Stimulated activated CD4-positive, alpha-beta T cell treated with anti-CD3 and anti-CD28 coated beads, Interleukin-12 subunit alpha, Interleukin-12 subunit beta, amount 100 ng/mL, for 24 hours (primary cell): ENCODE results near the gene DPYSL4.

Source experiments
- DNase-seq, 2 experiments: peaks; one replicate each; pipeline ENCODE4 v3.0.0-alpha.2; 2020; ENCODE audit warnings: low read depth in 2 of 2

DPYSL4 gene

DNA sequence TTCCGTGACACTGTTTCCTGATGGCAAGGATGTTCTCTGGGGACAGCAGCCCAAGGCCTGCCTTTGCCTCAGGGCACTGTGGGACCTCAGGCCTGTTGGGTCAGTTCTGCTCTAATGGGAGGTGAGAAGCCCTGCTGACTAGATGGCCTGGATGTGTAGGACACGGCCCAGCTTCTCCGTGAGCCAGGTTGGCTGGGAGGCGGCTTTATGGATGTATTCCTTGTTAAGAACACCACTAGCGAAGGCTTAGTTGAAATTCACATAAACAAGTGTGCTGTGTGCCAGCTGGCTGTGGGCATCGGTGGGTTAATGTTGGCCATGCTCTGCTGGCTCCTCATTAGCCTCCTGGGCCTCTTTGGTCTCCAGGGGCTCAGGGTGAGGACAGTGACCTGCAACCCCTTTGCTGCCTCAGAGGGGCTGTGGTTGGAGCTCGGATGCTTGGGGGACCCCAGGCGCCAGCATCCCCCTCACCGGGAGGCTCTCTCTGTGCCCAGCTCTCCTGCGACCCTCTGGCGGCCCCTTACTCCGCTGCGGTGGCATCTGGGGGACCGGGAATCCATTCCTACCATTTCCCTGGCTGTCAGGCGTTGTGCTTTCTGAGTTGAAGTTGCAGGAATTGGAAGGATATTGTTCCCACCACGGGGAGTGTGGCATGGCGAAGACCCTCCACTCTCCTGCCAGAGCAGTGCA, 22.8 kb upstream of the DPYSL4 start:
- DNase-seq = no peak

DNA sequence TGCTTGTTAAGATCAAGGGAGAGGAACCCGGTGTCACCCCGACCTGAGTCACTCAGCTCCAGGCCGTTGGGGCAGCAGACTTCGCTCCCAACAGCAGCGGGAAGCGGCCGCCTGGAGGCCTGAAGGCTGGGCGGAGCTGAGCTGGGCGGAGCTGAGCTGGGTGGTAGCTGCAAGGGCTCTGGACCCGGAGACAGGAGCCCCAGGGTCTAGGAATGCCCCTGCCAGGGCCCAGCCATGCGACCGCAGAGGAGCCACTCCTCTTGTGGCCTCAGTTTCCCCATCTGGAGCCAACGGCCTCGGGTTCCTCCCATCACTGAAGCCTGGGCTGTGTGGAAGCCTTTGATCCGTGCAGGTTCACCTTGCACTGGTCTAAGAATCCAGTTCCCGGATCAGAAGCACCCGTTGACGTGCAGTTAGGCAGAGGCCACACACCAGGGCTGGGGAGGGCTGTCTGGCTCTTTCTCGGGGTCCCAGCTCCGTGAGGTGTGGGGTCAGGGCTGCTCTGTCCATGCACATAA, 21.9 kb upstream of the DPYSL4 start:
- DNase-seq = no peak

DNA sequence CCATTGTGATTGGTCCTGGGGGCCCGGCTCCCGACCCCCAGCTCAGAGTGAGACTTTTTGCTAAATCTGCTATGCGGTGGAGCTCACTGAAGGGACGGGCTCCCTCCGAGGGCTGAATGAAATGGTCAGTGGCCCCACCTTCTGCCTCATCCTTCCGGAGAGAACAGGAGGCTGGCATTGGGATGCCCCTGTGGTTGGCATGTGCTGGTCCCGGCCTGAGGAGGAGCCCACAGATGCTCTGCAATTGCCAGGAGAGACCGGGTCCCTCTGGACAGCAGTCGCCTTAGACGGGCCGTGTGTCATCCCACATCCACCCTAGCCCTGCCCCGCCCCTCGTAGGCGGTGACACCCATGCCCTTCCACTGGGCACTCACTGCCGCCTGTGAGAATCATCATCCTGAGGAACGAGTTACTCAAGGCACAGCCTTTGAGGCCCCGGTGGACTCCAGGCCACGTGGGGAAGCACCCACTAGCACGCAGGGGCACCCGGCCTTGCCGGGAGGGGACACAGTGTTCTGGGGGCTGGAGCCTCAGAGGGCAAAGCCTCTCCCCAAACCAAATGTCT, 21.2 kb upstream of the DPYSL4 start:
- DNase-seq = no peak

DNA sequence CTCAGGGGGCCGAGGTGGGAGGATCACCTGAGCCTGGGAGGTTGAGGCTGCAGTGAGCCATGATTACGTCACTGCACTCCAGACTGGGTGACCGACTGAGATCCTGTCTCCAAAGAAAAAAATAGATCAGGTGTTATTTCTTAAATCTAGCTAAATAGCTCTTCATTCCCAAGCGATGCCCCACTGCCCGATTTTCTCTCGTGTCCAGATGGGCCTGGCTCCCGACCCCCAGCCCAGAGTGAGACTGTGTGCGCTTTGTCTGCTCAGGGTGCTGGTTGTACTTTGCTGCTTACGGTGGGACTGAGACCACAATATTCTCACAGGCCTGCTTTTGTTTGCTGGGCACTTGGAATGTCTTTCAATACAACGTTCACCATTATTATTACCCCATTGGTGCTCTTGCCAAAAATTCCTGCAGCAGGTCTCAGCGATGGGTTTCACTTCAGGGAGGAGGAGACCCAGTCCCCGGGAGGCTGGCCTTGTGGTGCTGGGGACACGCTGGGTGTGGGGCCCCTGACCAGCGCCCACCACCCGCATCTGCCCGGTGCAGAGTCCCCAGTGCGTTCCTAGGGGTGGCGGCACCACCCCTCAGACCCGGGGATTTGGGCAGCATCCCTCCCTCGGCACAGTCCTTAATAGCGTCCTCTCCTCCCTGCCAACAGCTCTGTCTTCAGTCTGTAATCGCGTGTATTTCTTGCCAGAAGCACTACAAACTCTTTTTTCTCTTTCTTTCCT, 20.4 kb upstream of the DPYSL4 start:
- DNase-seq = no peak

DNA sequence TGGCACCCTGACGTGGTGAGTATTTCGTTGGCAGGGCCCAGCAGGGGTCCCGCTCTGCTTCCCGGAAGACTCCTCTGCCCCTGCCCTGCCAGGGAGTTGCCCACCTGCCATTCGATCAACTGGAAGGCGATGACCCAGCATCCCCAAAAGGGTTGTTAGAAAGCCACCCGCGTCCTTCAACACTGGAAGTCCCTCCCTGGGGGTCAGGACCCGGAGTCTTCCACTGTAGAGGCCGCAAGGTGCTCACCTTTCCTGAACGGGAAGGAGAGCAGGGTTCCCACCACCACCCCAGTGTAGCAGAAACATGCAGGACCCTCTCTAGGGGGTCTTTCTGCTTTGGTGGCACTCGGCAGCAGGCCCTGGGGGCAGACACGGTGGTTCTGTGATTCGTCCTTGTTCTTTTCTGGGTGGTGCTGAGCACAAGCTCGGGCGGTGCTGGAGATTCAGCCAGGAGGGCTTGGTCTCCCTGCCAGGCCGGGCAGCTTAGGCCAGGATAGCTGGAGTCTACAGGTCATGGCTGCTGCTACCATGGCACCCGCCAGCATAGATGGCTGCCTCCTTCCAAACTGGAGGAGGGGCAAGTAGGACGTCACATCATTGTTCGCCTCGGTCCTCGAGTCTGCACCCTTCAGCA, 19.6 kb upstream of the DPYSL4 start:
- no peak for DNase-seq

DNA sequence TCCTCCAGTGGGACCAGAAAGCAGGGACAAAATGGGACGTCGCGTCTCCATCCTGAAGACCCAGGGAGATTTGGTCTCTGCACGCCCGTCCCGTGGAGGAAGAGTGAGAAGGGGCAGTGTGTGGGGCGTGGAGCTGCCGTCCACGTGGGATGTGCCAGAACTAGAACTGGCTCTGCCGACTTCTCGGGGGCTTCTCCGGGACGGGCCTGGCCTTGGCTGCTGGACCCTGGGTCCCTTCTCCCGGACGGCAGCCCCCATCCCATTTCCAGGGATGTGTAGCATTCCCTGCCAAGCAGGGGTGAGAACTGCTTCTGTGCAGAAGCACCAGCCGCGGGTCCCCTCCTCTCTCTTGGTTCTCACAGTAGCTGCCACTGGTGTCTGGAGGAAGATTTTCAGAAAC, 18.8 kb upstream of the DPYSL4 start:
- no peak for DNase-seq

DNA sequence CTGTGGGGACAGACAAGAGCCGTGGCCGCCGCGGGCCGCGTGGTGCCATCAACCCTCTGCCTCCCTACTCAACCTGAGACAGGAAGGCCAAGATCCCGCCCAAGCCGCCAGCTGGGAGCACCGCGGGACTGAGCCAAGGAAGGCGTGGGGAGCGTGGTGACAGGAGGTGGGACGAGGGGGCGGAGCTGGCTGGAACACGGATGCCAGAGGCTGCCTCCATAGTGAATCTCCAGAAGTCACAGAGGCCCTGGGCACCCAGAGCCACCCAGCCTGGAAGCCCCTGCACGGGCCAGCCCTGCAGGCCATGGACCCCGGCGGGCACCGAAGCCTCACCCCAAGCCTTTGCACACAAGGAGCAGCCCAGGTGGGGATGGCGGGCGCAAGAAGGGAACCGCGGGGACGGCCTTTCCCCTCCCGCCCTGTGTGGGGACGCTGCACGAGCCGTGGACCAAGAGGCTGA, 18.1 kb upstream of the DPYSL4 start:
- no peak for DNase-seq

DNA sequence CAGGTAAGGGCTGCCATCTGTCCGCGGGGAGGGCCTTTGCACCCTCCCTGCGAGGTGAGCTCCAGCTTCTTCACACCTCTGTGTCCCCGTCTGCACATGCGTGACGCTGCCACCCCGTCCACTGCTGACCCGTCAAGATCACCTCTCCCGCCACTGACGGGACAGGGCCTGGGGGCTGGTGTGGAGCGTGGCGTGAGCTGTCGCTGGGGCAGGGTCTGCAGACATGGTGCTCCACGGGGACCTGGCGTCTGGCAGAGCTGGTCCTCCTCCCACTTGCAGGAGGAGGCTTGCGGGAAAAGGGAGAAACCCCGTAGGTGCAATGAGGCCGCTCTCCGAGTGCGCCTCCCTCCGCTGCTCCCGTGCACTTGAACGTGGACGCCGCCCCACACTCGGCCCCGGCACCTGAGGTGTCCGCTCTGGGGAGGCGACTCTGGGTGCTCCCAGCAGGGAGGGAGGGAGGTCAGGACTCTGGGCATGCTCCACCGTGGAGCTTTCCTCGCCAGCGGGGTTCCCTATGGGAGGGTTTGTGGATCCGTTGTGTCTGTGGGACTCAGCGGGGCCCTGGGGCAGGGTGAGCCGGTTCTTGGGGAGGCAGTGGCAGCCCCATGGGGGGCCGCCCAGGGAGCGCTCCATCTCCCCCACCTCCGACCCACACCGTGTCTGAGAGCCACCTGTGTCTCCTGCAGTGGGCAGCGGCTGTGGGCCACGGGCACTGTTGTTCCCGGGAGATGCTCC, 17.6 kb upstream of the DPYSL4 start:
- no peak for DNase-seq

DNA sequence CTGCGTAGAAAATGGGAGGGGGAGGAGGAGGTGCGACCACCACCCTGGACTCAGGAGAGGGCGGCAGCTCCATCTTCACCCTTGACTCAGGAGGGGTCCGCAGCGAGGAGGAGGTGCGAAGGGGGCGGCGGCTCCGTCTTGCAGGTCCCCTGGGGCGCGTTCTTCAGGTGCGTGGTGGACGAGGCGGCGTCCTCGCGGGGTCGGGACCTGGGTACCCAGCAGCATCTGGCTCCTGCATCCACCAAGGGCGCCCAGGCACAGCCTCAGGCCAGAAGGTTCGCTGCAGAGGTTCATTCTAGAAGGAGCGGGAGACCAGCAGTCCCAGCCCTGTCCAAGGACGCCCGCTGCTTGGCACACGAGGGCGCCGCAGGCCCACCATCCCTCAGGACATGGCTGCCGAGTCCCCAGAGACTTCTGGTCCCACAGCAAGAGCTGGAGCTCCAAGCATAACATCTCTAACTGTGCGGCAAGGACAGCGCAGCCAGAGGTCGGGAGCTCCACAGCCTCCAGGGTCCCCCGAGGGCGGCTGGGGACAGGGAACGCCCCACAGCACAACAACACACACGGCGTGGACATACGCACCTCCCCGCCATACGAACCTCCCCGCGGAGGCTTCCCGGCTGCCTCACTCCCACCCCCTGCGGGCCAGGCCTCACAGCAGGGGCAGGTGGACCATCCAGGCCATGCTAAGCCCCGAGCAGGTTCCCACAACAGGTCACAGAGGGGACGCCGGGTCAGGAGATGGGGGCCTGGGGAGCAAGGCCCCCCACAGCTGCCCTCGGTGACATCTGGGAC, 16.8 kb upstream of the DPYSL4 start:
- DNase-seq = no peak

DNA sequence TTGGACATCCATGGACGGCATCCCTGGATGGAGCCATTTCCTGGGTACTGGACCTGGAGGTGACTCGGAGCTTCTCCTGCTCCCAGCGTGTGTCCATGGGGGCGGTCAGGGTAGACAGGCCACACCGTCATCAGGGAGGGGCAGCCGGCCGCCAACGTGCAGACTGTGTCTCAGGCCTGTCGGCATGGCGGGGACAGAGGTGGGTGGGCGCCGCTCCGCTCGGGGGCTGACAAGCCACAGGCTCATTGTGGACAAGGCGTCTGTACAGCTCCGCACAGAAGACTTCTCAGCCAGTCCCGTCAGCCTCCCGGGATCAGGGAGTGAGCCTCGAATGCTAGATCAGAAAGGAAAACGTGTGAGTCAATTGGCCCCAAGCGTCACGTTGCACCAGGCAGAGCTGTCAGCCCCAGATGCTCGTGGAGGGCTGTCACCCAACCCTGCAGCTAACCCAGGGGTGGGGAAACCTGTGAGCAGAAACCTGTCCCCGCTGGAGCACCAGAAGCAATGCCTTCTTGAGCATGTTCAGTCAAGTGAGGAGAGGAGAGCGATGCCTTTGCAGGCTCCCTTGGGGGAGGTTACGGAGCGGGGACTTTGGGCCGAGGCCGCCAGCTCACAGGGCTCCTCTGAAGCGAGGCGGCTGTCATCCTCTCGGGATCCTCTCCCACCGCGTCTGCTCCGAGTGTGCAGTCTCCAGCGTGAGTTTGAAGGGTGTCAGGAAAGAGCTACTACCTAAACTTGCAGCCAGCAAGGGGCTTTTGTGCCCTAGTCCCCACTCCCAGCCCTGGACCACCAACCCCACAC, 16.0 kb upstream of the DPYSL4 start:
- no peak for DNase-seq

DNA sequence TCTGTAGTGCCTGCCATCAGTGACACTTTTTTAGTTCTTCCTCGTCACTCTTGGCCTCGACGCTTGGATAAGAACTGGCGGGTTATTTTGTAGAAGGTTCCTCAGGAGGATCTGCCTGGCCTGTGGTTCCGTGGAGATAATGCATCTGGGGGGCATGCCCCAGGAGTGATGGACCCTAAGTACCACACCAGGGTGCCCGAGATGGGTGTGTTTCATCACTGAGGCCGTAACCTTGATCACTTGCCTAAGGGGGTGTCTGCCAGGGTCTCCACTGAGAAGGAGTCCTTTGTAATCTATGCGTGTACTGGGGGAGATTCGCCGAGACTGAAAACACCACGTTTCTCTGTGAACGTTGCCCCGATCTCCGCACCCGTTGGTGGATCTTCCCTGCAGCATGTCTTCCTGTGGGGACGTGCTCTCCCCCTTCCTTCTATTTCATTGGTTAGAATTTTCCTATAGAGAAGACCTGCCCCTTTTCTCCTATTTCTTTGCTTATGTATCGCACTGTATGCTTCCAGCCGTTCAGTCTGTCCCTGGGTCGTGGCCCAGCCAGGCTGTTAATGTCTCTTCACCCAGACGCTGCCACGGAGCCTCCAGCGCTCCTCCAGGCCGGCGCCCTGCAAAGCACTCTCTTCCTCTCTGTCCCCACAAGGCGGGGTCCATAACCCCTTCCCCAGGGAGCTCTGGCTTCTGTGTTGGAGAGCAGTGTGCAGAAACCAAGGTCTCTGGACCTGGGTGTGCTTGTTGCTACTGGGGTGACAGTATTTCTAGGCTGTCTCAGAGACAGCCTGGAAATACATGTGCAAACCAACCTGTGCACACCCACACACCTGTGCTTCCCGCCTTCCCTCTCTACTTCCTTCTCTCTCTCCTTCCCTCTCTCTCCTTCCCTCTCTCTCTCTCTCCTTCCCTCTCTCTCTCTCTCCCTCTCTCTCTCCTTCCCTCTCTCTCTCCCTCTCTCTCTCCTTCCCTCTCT, 14.4 kb upstream of the DPYSL4 start:
- DNase-seq = no peak

DNA sequence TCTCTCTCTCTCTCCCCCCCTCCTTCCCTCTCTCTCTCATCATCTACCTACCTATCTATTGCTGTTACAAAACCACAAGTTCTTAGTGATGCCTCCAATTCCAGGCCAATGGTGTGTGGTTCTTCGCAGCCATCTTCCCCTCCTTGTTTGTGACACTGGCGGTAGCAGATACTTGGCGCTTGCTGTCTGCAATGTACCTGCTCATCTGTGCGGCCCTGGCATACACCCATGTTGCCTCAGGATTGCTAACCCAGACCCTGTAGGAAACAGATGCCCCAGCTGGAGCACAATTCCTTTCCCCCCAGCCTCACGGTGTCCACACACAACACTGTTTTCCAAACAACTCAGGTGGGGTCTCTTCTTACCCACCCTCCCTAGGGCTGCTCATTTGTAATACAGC, 13.6 kb upstream of the DPYSL4 start:
- DNase-seq = no peak

DNA sequence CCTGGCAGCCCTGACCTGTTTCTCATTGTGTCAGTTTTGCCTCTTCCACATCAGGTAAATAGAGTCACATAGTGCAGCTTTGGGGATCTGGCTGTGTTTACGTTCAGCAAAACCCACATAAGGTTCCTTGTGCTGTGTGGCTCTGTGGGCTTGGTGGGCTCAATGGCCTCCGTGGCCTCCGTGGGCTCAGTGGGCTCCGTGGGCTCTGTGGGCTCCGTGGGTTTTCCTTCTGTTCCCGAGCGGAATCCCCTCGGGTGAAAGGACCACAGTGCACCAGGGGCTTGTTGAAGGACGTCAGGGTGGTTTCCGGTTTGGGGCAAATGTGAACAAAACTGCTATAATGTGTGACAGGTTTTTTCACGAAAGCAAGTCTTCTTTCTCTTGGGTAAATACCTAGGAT, 12.5 kb upstream of the DPYSL4 start:
- no peak for DNase-seq

DNA sequence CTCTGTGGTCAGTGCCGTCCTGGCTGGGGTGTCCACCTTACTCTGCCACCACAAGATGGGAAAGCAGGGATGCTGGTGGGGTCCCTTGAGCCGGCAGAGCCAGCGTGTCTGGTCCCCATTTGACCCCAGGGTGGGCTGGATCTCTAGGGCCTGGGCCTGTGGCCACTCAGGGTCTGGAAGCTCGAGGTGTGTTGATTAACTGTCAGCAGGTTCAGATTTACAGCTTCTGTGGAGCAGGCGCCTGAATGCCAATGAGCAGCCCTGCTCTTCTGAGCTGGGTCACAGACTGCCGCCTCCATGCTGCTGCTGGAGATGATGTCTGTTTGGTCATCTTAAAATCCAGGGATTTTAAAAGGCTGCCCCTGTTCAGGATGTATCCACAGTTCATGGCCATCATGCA, 11.3 kb upstream of the DPYSL4 start:
- no peak for DNase-seq

DNA sequence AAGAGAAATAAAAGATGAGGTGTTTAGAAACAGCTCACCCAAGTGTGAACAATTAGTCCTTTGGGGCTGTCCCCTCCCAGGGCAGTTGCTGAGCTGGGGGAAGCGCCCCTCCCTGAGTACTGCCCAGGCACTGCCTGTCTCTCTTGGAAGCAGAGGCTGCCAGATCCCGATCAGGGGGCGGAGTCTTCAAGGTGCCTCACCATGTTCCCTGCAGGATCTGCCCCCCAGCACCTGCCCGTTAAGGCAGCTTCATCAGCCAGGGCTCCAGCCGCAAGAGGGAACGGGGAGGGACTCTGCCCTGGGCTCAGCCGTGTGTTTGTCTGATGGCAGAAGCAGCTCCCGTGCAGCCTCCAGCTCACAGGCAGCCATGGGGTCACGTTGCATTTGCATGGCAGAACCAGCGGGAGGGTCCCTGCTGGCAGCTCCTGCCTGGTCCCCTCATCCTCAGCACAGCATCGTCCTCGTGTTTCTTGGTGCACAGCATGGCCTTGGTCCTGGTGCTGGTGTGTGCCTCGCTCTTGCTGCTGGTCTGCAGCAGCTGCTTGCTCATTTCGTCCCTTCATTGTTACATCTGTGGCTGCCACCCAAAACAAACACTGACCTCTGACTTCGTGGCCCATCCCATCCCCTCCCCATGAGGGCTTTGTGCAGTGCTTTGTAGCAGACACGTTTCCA, 10.7 kb upstream of the DPYSL4 start:
- DNase-seq = no peak

DNA sequence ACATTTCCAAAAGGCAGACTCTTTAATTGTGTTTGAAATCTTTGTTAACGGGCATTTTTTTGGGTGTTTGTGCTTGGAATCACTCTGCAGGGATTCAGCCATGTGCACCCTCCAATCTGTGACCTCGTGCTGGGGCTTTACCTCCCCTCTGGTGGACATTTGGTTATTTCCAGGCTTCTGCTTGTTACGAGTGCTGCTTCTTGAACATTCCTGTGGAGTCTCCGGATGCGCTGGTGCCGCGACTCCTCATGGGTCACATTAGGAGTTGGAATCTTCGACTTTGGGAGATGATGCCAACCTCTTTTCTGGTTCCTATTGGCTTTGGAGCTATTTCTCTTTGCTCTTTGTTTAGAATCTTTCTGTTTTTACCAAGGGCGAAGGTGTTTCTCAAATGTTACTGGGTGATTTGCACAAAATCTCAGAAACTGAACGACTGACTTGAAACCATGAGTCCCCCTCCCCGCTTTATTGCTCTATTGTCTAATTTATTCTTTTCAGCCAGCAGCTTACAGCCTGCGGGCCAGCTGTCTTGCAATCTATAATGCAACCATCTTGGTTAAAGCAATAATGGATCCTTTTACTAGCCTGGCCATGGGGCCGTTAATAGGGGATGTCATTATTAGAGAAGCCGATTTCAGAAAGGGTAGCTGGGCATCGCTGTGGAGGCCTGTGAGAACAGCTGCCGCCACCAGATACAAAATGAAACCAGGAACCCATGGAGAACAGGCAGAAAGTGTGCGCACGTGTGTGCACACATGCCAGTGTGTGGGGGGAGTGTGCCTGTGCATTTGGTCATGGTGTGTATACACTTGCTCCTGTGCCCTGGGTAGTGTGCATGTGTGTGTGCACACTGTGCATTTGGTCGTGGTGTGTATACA, 9.9 kb upstream of the DPYSL4 start:
- no peak for DNase-seq

DNA sequence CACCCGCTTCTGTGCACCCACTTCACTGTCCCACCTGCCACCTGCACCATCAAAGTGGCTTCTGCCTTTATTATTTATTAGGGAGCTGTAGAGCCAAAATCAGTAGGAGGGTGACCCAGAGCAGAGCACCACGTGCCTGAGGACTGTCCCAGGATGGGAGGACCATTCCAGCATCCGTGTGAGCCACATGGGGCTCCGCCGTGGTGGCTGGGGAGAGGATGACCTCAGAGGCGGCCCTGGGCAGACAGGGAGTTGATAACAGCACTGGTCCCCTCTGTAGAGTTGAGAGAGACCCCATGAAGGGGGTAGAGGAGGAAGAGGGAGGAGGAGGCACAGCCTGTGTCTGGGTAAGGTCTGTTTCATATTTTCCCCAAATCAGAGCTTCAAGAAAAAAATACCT, 8.7 kb upstream of the DPYSL4 start:
- DNase-seq = no peak
